Smooth muscle cell of bladder (primary cell): Measurements from ENCODE around the gene WFDC1. TPM values are rescaled to one million over a fixed set of nuclear protein-coding genes. Genes with fewer than 3 reads are reported as not detected.

Experiments
- total RNA-seq: library from RNA; depleted of rRNA; stranded (reverse); fragments of >200 nt; gene quantifications from 2 replicates; pipeline ENCODE4 v1.2.3, GENCODE V29; 2014

Gene WFDC1, protein sequence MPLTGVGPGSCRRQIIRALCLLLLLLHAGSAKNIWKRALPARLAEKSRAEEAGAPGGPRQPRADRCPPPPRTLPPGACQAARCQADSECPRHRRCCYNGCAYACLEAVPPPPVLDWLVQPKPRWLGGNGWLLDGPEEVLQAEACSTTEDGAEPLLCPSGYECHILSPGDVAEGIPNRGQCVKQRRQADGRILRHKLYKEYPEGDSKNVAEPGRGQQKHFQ
- 6.7 and 28.6 TPM in 2 replicates for total RNA-seq

DNA sequence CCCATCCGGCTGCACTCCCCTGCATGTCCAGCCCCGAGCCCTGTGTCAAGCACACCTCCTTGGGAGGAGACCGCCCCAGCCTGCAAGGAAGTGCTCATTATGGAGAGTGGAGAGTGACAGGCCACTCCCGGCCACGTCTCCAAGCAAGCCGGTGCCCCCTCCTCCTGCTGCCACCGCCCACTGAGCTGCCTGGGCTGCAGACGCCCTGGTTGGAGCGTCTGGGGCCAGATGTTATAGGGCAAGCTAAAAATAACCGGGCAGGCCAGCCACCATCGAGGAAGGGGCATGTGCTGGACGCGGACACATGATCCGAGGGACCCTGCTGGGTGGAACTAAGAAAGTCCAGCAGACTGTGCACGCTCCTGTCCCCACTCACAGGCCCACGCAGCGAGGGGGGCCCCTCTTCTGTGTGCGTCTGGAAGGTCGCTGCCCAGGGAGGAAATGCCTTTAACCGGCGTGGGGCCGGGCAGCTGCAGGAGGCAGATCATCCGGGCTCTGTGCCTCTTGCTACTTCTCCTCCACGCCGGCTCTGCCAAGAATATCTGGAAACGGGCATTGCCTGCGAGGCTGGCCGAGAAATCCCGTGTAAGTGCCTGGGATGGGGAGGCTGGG is at the start of gene WFDC1:
WFDC1 (plus strand) TSS at position 348 of the 612 bp plus-strand sequence; CDS start at position 442, 94 bp downstream.

DNA sequence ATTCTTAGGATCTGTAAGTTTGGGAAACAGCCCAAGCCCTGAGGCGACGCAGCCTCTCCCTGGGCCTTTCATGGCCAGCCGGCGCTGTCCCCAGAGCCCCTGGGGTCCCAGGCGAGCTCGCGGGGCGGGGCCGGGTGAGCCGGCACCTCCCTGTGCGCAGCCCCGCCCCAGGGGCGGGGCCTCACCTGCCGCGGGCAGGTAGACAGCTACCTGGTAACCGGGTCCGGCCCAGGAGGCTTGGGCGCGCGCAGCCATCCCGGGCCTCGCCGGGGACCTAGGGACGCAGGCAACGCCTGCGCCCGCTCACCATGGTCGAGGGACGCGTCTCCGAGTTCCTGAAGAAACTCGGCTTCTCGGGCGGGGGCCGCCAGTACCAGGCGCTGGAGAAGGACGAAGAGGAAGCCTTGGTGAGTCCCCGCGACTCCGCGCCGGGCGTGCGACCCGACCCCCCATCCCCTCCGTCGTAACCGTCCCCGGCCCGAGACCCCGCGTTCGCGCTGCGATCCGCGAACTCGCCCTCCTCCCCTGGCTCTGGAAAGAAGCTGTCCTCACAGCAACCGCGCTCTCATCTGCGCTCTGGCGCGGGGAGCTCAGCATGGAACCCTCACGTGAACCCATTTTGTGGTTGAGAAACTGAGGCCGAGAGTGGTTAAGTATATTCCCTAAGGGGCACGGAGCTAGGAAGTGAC is 73.8 kb downstream of the WFDC1 start, which contains the start of gene ATP2C2:
ATP2C2 (plus strand) TSS at position 231 of the 689 bp plus-strand sequence; CDS start at position 309, 78 bp downstream.

Other genes with a start within 250 kb of the WFDC1 start
- gene MBTPS1, start 177.9 kb upstream of the WFDC1 start, total RNA-seq: 114 and 150 TPM in 2 replicates
- 16.2 and 20.8 TPM in 2 replicates for gene HSDL1, start 149.7 kb upstream of the WFDC1 start, total RNA-seq
- not detected in 2 replicates for gene DNAAF1, start 149.6 kb upstream of the WFDC1 start, total RNA-seq
- gene TAF1C, start 107.8 kb upstream of the WFDC1 start, total RNA-seq: 9.3 and 10.2 TPM in 2 replicates
- gene ADAD2, start 103.7 kb upstream of the WFDC1 start, total RNA-seq: not detected in 2 replicates
- gene KCNG4, start 54.9 kb upstream of the WFDC1 start, total RNA-seq: not detected in 2 replicates
- under 0.01 TPM in 1 of 2 replicates, not detected in the other for gene ATP2C2, start 73.7 kb downstream of the WFDC1 start, total RNA-seq
- gene MEAK7, start 209.8 kb downstream of the WFDC1 start, total RNA-seq: 10.5 and 11.5 TPM in 2 replicates